ENCODE results near the gene SEPHS2. TPM values are rescaled to one million over a fixed set of nuclear protein-coding genes. Genes with fewer than 3 reads are reported as not detected.
A peak's percentile ranks its signal among the peaks of the same experiment; 100 is the strongest.
"Not testable (repeated sequence)": the region's sequence is repeated elsewhere in the genome, so short reads cannot be mapped to it uniquely, and the experiment has no call there.

The SEPHS2 gene
- total and polyA plus RNA-seq, 7 donors = 25.0 to 213 (median 32.3) TPM

- no peak for DNase-seq
- Histone ChIP-seq H3K27me3 (no peaks in the 10 kb centered on the region), H3K4me1 (peaks cover 0 to 50% (median 46%) of the 10 kb centered on the region in 4 donors), H3K27ac (peak overlapping the region; percentile 83 to 96 (median 92)), H3K9me3 (no peaks in the 10 kb centered on the region), H3K4me3 (no peak overlapping the region), H3K36me3 (peaks cover 10 to 19% (median 12%) of the 10 kb centered on the region in 4 donors)
- intact Hi-C loops (cut with DNase I) = no loop called here
- WGBS, 2 donors = 84 to 86% methylated on average over 23 of the region's 23 CpGs
- no peak for TF ChIP-seq POLR2AphosphoS5 (IDR thresholded peaks at IDR 0.05)
- TF ChIP-seq EP300 (IDR thresholded peaks at IDR 0.05) = no peak
- no peak for TF ChIP-seq CTCF (IDR thresholded peaks at IDR 0.05)
- no peak for TF ChIP-seq POLR2A (IDR thresholded peaks at IDR 0.05)
Observed at GRCh38 chr16:30398661-30399434, 46.8 kb downstream of the SEPHS2 start.

GRCh38 chr16:30397776-30398660, 47.7 kb downstream of the SEPHS2 start:
- Histone ChIP-seq H3K4me1 (peaks cover 0 to 50% (median 46%) of the 10 kb centered on the region in 4 donors), H3K27ac (peak overlapping the region in 3 of 4 donors; percentile 89 to 96 (median 94)), H3K9me3 (no peaks in the 10 kb centered on the region), H3K27me3 (no peaks in the 10 kb centered on the region), H3K36me3 (peaks cover 10 to 19% (median 12%) of the 10 kb centered on the region in 4 donors), H3K4me3 (no peak overlapping the region)
- no peak for DNase-seq
- TF ChIP-seq EP300 (IDR thresholded peaks at IDR 0.05) = no peak
- no peak for TF ChIP-seq POLR2AphosphoS5 (IDR thresholded peaks at IDR 0.05)
- no peak for TF ChIP-seq CTCF (IDR thresholded peaks at IDR 0.05)
- no peak for TF ChIP-seq POLR2A (IDR thresholded peaks at IDR 0.05)
- WGBS, 2 donors = 92 to 94% methylated on average over 42 of the region's 42 CpGs
- intact Hi-C loops (cut with DNase I) = no loop called here

GRCh38 chr16:30397056-30397455, 48.6 kb downstream of the SEPHS2 start:
- H3K36me3 ChIP-seq = peaks cover 10 to 19% (median 12%) of the 10 kb centered on the region in 4 donors
- DNase-seq = no peak
- no peaks in the 10 kb centered on the region for H3K9me3 ChIP-seq
- peak overlapping the region in 1 of 4 donors; percentile 96 for H3K27ac ChIP-seq
- intact Hi-C loops (cut with DNase I) = no loop called here
- H3K27me3 ChIP-seq = no peaks in the 10 kb centered on the region
- H3K4me3 ChIP-seq = no peak overlapping the region
- TF ChIP-seq CTCF (IDR thresholded peaks at IDR 0.05) = no peak
- TF ChIP-seq EP300 (IDR thresholded peaks at IDR 0.05) = no peak
- TF ChIP-seq POLR2A (IDR thresholded peaks at IDR 0.05) = no peak
- no peak for TF ChIP-seq POLR2AphosphoS5 (IDR thresholded peaks at IDR 0.05)
- WGBS, 2 donors = 71 to 78% methylated on average over 4 of the region's 4 CpGs
- peaks cover 0 to 50% (median 46%) of the 10 kb centered on the region in 4 donors for H3K4me1 ChIP-seq

GRCh38 chr16:30396627-30397026, 49.0 kb downstream of the SEPHS2 start:
- peak overlapping the region in 1 of 4 donors; percentile 86 for H3K27ac ChIP-seq
- H3K9me3 ChIP-seq; DNase-seq; intact Hi-C loops (cut with DNase I); H3K27me3 ChIP-seq: not testable (repeated sequence)
- WGBS, 2 donors = 49 to 71% methylated on average over 4 of the region's 4 CpGs
- peaks cover 0 to 50% (median 46%) of the 10 kb centered on the region in 4 donors for H3K4me1 ChIP-seq
- H3K4me3 ChIP-seq = peak overlapping the region in 1 of 4 donors; percentile 78
- peaks cover 10 to 19% (median 12%) of the 10 kb centered on the region in 4 donors for H3K36me3 ChIP-seq
